Panc1 (cell line): ENCODE data around the gene ZNF845. TPM values are rescaled to one million over a fixed set of nuclear protein-coding genes. Genes with fewer than 3 reads are reported as not detected.
"Not testable (repeated sequence)": the region's sequence is repeated elsewhere in the genome, so short reads cannot be mapped to it uniquely, and the experiment has no call there.

Experiments
- ATAC-seq: fragments of 200-7000 bp; cut with Tn5 transposase; 2 replicates; pipeline ENCODE4 v1.9.1; 2020; ENCODE audit warnings: mild to moderate bottlenecking, moderate library complexity
- BruUV-seq: library from RNA; stranded (reverse); fragments of 400-500 nt; replicated peaks from 2 replicates; lab custom pipeline; 2021; lab: Mats Ljungman, UMichigan
- CTCF ChIA-PET: fragments of 300-600 bp; sonication (Branson Sonifier 250); formaldehyde crosslinking; loops from one replicate; lab custom pipeline; 2022; ENCODE audit warnings: antibody characterized with exemption; lab: Charles Lee
- POLR2A ChIA-PET: fragments of 300-600 bp; sonication (Branson Sonifier 250); formaldehyde crosslinking; loops from one replicate; lab custom pipeline; 2022; ENCODE audit warnings: antibody characterized with exemption; lab: Charles Lee
- DNase-seq: peaks from one replicate; pipeline ENCODE4 v3.0.0-alpha.2; 2010; ENCODE audit warnings: low read depth, low spot score
- H3K27ac ChIP-seq: 2 replicates; pipeline ENCODE4 v1.5.1; 2011; ENCODE audit warnings: mild to moderate bottlenecking, low read length, inconsistent platforms
- H3K27me3 ChIP-seq: fragments of 200-500 bp; sonication (Bioruptor generic); 2 replicates; pipeline ENCODE4 v1.6.0; 2014; ENCODE audit warnings: low read length, inconsistent platforms; ENCODE audit not compliant: control insufficient read depth, insufficient read depth
- H3K36me3 ChIP-seq: fragments of 200-500 bp; sonication (Bioruptor generic); 2 replicates; pipeline ENCODE4 v1.5.1; 2014; ENCODE audit warnings: inconsistent platforms, mild to moderate bottlenecking, low read length, moderate library complexity; ENCODE audit not compliant: control insufficient read depth, insufficient read depth
- H3K4me1 ChIP-seq: 2 replicates; pipeline ENCODE4 v1.5.1; 2011; ENCODE audit warnings: inconsistent platforms, mild to moderate bottlenecking, low read length, moderate library complexity; ENCODE audit not compliant: control insufficient read depth, insufficient read depth
- H3K4me3 ChIP-seq, 2 experiments: 2 replicates each; pipeline ENCODE4 v1.5.1; 2011 to 2012; ENCODE audit warnings: low read depth in 2 of 2, low read length in 2 of 2, mild to moderate bottlenecking in 2 of 2, inconsistent platforms in 1 of 2, moderate library complexity in 1 of 2
- H3K9me3 ChIP-seq: fragments of 200-500 bp; sonication (Bioruptor generic); 2 replicates; pipeline ENCODE4 v1.5.1; 2014; ENCODE audit warnings: low read depth, mild to moderate bottlenecking, inconsistent platforms, low read length, moderate library complexity; ENCODE audit not compliant: control insufficient read depth, insufficient read depth
- POLR2AphosphoS5 ChIP-seq: IDR thresholded peaks from 2 replicates; pipeline ENCODE4 v1.6.1; 2012; ENCODE audit warnings: mild to moderate bottlenecking, low read depth, low read length, moderate library complexity
- REST ChIP-seq, 2 experiments: IDR thresholded peaks; 2 replicates each; pipeline ENCODE4 v1.6.1; 2011 to 2012; ENCODE audit warnings: low read depth in 2 of 2, control low read depth in 1 of 2, low read length in 1 of 2, mild to moderate bottlenecking in 1 of 2, moderate library complexity in 1 of 2; ENCODE audit not compliant: insufficient read depth in 1 of 2
- SIN3A ChIP-seq: IDR thresholded peaks from 2 replicates; pipeline ENCODE4 v1.6.1; 2012; ENCODE audit warnings: low read depth, mild to moderate bottlenecking, low read length, moderate library complexity, borderline replicate concordance; ENCODE audit not compliant: insufficient read depth
- TCF7L2 ChIP-seq: IDR thresholded peaks from 2 replicates; pipeline ENCODE4 v1.6.1; 2011; ENCODE audit warnings: mild to moderate bottlenecking, low read depth, low read length, inconsistent platforms
- in situ Hi-C: cut with HindIII; loops from 2 replicates; pipeline ENCODE4 v1.10.0; 2016; ENCODE audit warnings: low sequenced_read_pairs, low pct_unique_long_range_greater_than_20kb
- intact Hi-C: fragments of 100-400 bp; cut with micrococcal nuclease; formaldehyde crosslinking; loops from one replicate; pipeline ENCODE4 v1.10.0; 2022; ENCODE audit not compliant: unreplicated experiment
- total RNA-seq: library from RNA; stranded (reverse); gene quantifications from one replicate; pipeline ENCODE4 v1.2.1, GENCODE V29; 2021; ENCODE audit not compliant: unreplicated experiment
- TF ChIP-seq, protein P1 (sequence below): fragments of 450-650 bp; IDR thresholded peaks from 2 replicates; pipeline ENCODE4 v1.5.1; 2017; ENCODE audit warnings: mild to moderate bottlenecking

Gene ZNF845
- total RNA-seq, 1 experiment from 2014 or later, result 12.3 TPM

DNA sequence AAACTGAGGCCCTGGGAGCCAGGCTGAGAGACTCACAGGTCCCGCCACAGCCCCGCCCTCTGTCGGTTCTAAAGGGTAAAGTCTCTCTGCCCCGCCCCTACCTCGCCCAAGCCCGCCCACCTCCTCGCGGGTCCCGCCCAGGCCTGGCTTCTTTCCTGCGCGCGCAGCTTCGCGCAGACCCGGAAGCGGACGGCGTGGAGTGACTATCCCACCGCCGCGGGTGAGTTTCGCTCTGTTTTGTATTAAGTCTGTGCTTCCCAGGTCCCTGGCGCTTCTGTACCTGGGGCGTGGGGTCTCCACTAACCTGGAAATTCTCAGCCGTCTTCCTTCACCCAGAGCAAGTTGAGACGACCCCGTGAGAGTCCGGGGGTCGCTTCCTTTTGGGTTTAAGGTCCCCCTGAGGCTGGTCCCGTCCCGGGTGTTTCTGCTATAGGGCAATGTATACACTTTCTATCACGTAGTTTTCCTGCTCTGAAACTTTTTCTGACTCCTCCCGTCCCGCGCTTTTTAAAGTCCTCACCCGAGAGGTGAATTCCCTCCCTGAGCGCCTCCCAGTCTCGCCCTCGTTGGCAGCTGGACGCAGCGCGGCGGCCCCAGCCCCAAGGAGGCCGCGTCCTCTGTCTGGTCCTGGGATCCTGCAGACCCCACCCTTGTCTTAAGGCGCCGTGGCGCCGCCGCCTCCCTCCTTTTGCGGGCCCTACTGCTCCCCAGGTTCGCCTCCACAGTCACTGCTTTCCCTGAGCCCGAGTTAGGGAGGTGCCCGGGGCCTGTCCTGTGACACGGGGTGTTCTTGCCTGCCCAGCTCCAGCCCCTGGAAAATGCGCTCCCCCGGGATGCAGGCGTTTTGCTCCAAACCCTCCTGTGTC is 61.7 kb downstream of the ZNF845 start, which contains the start of gene ZNF765:
Gene ZNF765, plus strand, starts transcription at position 176 of the 866 bp plus-strand sequence. CDS start 2,867 bp downstream, outside the sequence.
- intact Hi-C loops, result no loop called here
- CTCF ChIA-PET, result interaction anchor here (0.5 to 1.2 kb wide), 4 partner anchors 19 to 189 kb away, joined by 3 to 8 read pairs (median 4); no protein-coding TSS in a partner anchor

GRCh38 chr19:53395840-53396524 is 62.4 kb downstream of the ZNF845 start:
- CTCF ChIA-PET, result interaction anchor here (0.5 to 1.2 kb wide), 3 partner anchors 22 to 190 kb away, joined by 3 to 8 read pairs (median 4); no protein-coding TSS in a partner anchor

More for the DNA sequence above, 61.7 kb downstream of the ZNF845 start, which contains the start of gene ZNF765:
- TF ChIP-seq, protein P1, sequence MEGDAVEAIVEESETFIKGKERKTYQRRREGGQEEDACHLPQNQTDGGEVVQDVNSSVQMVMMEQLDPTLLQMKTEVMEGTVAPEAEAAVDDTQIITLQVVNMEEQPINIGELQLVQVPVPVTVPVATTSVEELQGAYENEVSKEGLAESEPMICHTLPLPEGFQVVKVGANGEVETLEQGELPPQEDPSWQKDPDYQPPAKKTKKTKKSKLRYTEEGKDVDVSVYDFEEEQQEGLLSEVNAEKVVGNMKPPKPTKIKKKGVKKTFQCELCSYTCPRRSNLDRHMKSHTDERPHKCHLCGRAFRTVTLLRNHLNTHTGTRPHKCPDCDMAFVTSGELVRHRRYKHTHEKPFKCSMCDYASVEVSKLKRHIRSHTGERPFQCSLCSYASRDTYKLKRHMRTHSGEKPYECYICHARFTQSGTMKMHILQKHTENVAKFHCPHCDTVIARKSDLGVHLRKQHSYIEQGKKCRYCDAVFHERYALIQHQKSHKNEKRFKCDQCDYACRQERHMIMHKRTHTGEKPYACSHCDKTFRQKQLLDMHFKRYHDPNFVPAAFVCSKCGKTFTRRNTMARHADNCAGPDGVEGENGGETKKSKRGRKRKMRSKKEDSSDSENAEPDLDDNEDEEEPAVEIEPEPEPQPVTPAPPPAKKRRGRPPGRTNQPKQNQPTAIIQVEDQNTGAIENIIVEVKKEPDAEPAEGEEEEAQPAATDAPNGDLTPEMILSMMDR, result peak; percentile 78; the same call in 1 of the 2 replicates
- TF ChIP-seq REST (IDR thresholded peaks at IDR 0.05; ENCODE audit: insufficient read depth in 1 of 2, low read depth in 2 of 2, low read length in 1 of 2) (no peak), POLR2AphosphoS5 (peak; percentile 97), SIN3A (peak; percentile 94), TCF7L2 (no peak)
- Histone ChIP-seq H3K9me3 (peaks cover 5% of the 10 kb centered on the region; the same call in 1 of the 2 replicates), H3K27ac (peak within 1 kb of the TSS; percentile 91), H3K4me1 (peaks cover 3% of the 10 kb centered on the region; the same call in 1 of the 2 replicates), H3K27me3 (no peaks in the 10 kb centered on the region), H3K4me3 (peak within 1 kb of the TSS; percentile 86 to 88), H3K36me3 (peaks cover 3% of the 10 kb centered on the region; the same call in 1 of the 2 replicates)
- POLR2A ChIA-PET, result no interaction called here
- peak; percentile 69 for DNase-seq
- in situ Hi-C loops, result no loop called here
- peak; percentile 98 for ATAC-seq
- BruUV-seq, result no TSS peak

More at GRCh38 chr19:53395840-53396524, 62.4 kb downstream of the ZNF845 start:
- H3K4me1 ChIP-seq, DNase-seq, H3K27me3 ChIP-seq, POLR2A ChIA-PET, H3K9me3 ChIP-seq, intact Hi-C loops, H3K36me3 ChIP-seq, in situ Hi-C loops, ATAC-seq: not testable (repeated sequence)
- BruUV-seq, result TSS peak; percentile 79
- Histone ChIP-seq H3K27ac (peak overlapping the region; percentile 91), H3K4me3 (peak overlapping the region; percentile 86 to 88)
